Psoas muscle (tissue), 8 donors: ENCODE measurements around the gene LENEP. TPM values are rescaled to one million over a fixed set of nuclear protein-coding genes. Genes with fewer than 3 reads are reported as not detected.

Source experiments
- ATAC-seq, 4 donors: fragments of 200-7000 bp; cut with Tn5 transposase; one replicate each; pipeline ENCODE4 v1.9.1; 2020; ENCODE audit warnings: moderate library complexity in 3 of 4, mild to moderate bottlenecking in 2 of 4
- DNase-seq, 2 donors: peaks; one replicate each; pipeline ENCODE4 v3.0.0-alpha.2; 2020
- H3K27ac ChIP-seq: fragments of 200-600 bp; one replicate; pipeline ENCODE4 v1.8.0; 2022
- H3K27me3 ChIP-seq, 3 donors: fragments of 200-600 bp in 1 of 3; one replicate each; pipeline versions ENCODE4 v1.6.1 to v1.8.0; 2013 to 2022; ENCODE audit warnings: low read length in 2 of 3, mild to moderate bottlenecking in 2 of 3, moderate library complexity in 1 of 3; ENCODE audit not compliant: insufficient read depth in 3 of 3
- H3K36me3 ChIP-seq, 2 donors: fragments of 200-600 bp in 1 of 2; one replicate each; pipeline versions ENCODE4 v1.6.1 to v1.8.0; 2013 to 2022; ENCODE audit warnings: low read depth in 1 of 2, mild to moderate bottlenecking in 1 of 2, moderate library complexity in 1 of 2; ENCODE audit not compliant: insufficient read depth in 1 of 2
- H3K4me1 ChIP-seq: fragments of 200-600 bp; one replicate; pipeline ENCODE4 v1.8.0; 2022
- H3K4me3 ChIP-seq: fragments of 200-600 bp; one replicate; pipeline ENCODE4 v1.8.0; 2022; ENCODE audit warnings: mild to moderate bottlenecking
- H3K9me3 ChIP-seq: fragments of 200-600 bp; one replicate; pipeline ENCODE4 v1.8.0; 2022
- CTCF ChIP-seq: fragments of 200-600 bp; IDR thresholded peaks from one replicate; pipeline ENCODE4 v1.8.0; 2022; ENCODE audit warnings: antibody characterized with exemption
- WGBS, 3 donors: extraction: QIAGEN DNeasy Blood & Tissue Kit; methylation state at CpG; one replicate each; pipeline versions ENCODE4 v1.1.6 to v1.1.7; 2013; 5-methylcytosine and 5-hydroxymethylcytosine counted together
- intact Hi-C, 2 donors: fragments of 100-400 bp; cut with DNase I; formaldehyde crosslinking; loops; one replicate each; pipeline versions ENCODE4 v1.11.0 to v1.14.2; 2022
- polyA plus RNA-seq, 3 donors: library from polyadenylated mRNA; stranded (reverse); fragments of 200-250 nt; gene quantifications; one replicate each; pipeline ENCODE4 v1.2.3, GENCODE V29; 2013
- total RNA-seq, 4 donors: library from RNA; stranded (reverse); fragmentation: NEBNext Ultra II Directional in 2 of 4; extraction: Animal tissue kit (Norgen Biotek cat#: 25700) in 2 of 4; gene quantifications; one replicate each; pipeline versions ENCODE4 v1.2.1 to v1.2.4, GENCODE V29; 2021 to 2023
- donor health status: healthy with polysubstance abuse.
- donor health status: DM: no; HTN: no; CAD: no; lungs with moderate emphysema.
- donor health status: Bipolar disorder and iron deficiency.
- donor health status: healthy.
- donor health status: DM: yes; HTN: yes; CAD: no.
- donor health status: DM: no; HTN: no; CAD: no.
- donor health status: DM: no; HTN: no; CAD: no.
- donor health status: DM: yes; HTN: yes; CAD: no.

Gene LENEP
- total and polyA plus RNA-seq, 7 donors, result not detected

- Histone ChIP-seq H3K4me3 (no peak overlapping the region), H3K9me3 (no peaks in the 10 kb centered on the region), H3K27me3 (no peaks in the 10 kb centered on the region), H3K4me1 (no peaks in the 10 kb centered on the region), H3K36me3 (no peaks in the 10 kb centered on the region), H3K27ac (no peak overlapping the region)
- ATAC-seq (no peak), DNase-seq (no peak)
- intact Hi-C loops, result no loop called here
- 84 to 88% (median 85%) methylated on average over 3 of the region's 3 CpGs for WGBS, 3 donors
- no peak for TF ChIP-seq CTCF
Measured at GRCh38 chr1:155037043-155037442, 43.7 kb downstream of the LENEP start.

GRCh38 chr1:155037851-155038441, 44.6 kb downstream of the LENEP start:
- Histone ChIP-seq H3K4me3 (no peak overlapping the region), H3K9me3 (no peaks in the 10 kb centered on the region), H3K27ac (no peak overlapping the region), H3K27me3 (no peaks in the 10 kb centered on the region), H3K4me1 (no peaks in the 10 kb centered on the region), H3K36me3 (no peaks in the 10 kb centered on the region)
- WGBS, 3 donors, result 83 to 89% (median 86%) methylated on average over 6 of the region's 6 CpGs
- ATAC-seq (no peak), DNase-seq (no peak)
- intact Hi-C loops, result no loop called here
- no peak for TF ChIP-seq CTCF

- Histone ChIP-seq H3K4me3 (no peak overlapping the region), H3K36me3 (no peaks in the 10 kb centered on the region), H3K27me3 (no peaks in the 10 kb centered on the region), H3K9me3 (no peaks in the 10 kb centered on the region), H3K27ac (no peak overlapping the region), H3K4me1 (no peaks in the 10 kb centered on the region)
- TF ChIP-seq CTCF, result no peak
- 49 to 65% (median 56%) methylated on average over 8 of the region's 8 CpGs for WGBS, 3 donors
- no peak for DNase-seq
- peak; percentile 31 to 68 (median 53) for ATAC-seq
- intact Hi-C loops, result no loop called here
Measured at GRCh38 chr1:155038602-155039307, 45.4 kb downstream of the LENEP start.

GRCh38 chr1:155039308-155039669, 45.9 kb downstream of the LENEP start:
- Histone ChIP-seq H3K27me3 (no peaks in the 10 kb centered on the region), H3K36me3 (no peaks in the 10 kb centered on the region), H3K4me3 (no peak overlapping the region), H3K9me3 (no peaks in the 10 kb centered on the region), H3K4me1 (no peaks in the 10 kb centered on the region), H3K27ac (no peak overlapping the region)
- 78 to 86% (median 83%) methylated on average over 4 of the region's 4 CpGs for WGBS, 3 donors
- no peak for DNase-seq
- intact Hi-C loops, result no loop called here
- no peak for ATAC-seq
- no peak for TF ChIP-seq CTCF
